IPS-15b (cell line): ENCODE results near the gene CST9.

Experiments used
- H3K27me3 ChIP-seq: one replicate; pipeline ENCODE4 v1.6.1; 2013; ENCODE audit warnings: low read length; ENCODE audit not compliant: control insufficient read depth, insufficient read depth
- H3K36me3 ChIP-seq: one replicate; pipeline ENCODE4 v1.6.1; 2013; ENCODE audit warnings: low read length; ENCODE audit not compliant: control insufficient read depth, insufficient read depth
- H3K4me1 ChIP-seq: one replicate; pipeline ENCODE4 v1.6.1; 2013; ENCODE audit warnings: mild to moderate bottlenecking, low read length; ENCODE audit not compliant: control insufficient read depth, insufficient read depth
- H3K4me3 ChIP-seq: one replicate; pipeline ENCODE4 v1.5.1; 2013; ENCODE audit warnings: low read depth, low read length
- H3K9ac ChIP-seq: one replicate; pipeline ENCODE4 v1.6.1; 2013; ENCODE audit warnings: low read depth, mild to moderate bottlenecking, low read length
- H3K9me3 ChIP-seq: one replicate; pipeline ENCODE4 v1.6.1; 2013; ENCODE audit warnings: mild to moderate bottlenecking, low read length; ENCODE audit not compliant: control insufficient read depth, insufficient read depth

Gene CST9

GRCh38 chr20:23605867-23606651 is at the start of gene CST9:
Gene CST9 (minus strand): TSS chr20:23605917. CDS start chr20:23605864, 53 bp downstream.
- H3K4me3 ChIP-seq = no peak within 1 kb of the TSS
- no peak within 1 kb of the TSS for H3K9ac ChIP-seq
- peaks cover 10% of the 10 kb centered on the region for H3K27me3 ChIP-seq
- H3K9me3 ChIP-seq = no peaks in the 10 kb centered on the region
- no peaks in the 10 kb centered on the region for H3K36me3 ChIP-seq
- peaks cover 2% of the 10 kb centered on the region for H3K4me1 ChIP-seq

- no peaks in the 10 kb centered on the region for H3K27me3 ChIP-seq
- no peaks in the 10 kb centered on the region for H3K4me1 ChIP-seq
- no peak overlapping the region for H3K4me3 ChIP-seq
- no peaks in the 10 kb centered on the region for H3K36me3 ChIP-seq
- no peaks in the 10 kb centered on the region for H3K9me3 ChIP-seq
- H3K9ac ChIP-seq = no peak overlapping the region
Measured at GRCh38 chr20:23654717-23655116, 49.0 kb upstream of the CST9 start.

- H3K4me1 ChIP-seq = no peaks in the 10 kb centered on the region
Measured at GRCh38 chr20:23654000-23654399, 48.3 kb upstream of the CST9 start.

GRCh38 chr20:23653400-23653938 is 47.8 kb upstream of the CST9 start:
- H3K4me1 ChIP-seq = no peaks in the 10 kb centered on the region
- no peaks in the 10 kb centered on the region for H3K27me3 ChIP-seq
- H3K36me3 ChIP-seq = no peaks in the 10 kb centered on the region
- no peak overlapping the region for H3K9ac ChIP-seq
- H3K4me3 ChIP-seq = no peak overlapping the region
- H3K9me3 ChIP-seq = no peaks in the 10 kb centered on the region

More at GRCh38 chr20:23654000-23654399, 48.3 kb upstream of the CST9 start:
- H3K9ac ChIP-seq = no peak overlapping the region
- H3K9me3 ChIP-seq = no peaks in the 10 kb centered on the region
- H3K27me3 ChIP-seq = no peaks in the 10 kb centered on the region
- H3K36me3 ChIP-seq = no peaks in the 10 kb centered on the region
- H3K4me3 ChIP-seq = no peak overlapping the region

GRCh38 chr20:23652926-23653325 is 47.2 kb upstream of the CST9 start:
- Histone ChIP-seq H3K4me3 (no peak overlapping the region), H3K36me3 (no peaks in the 10 kb centered on the region), H3K27me3 (no peaks in the 10 kb centered on the region), H3K9ac (no peak overlapping the region), H3K9me3 (no peaks in the 10 kb centered on the region), H3K4me1 (no peaks in the 10 kb centered on the region)

GRCh38 chr20:23652371-23652770 is 46.7 kb upstream of the CST9 start:
- H3K27me3 ChIP-seq = no peaks in the 10 kb centered on the region
- H3K36me3 ChIP-seq = no peaks in the 10 kb centered on the region
- no peaks in the 10 kb centered on the region for H3K9me3 ChIP-seq
- H3K4me1 ChIP-seq = no peaks in the 10 kb centered on the region
- no peak overlapping the region for H3K4me3 ChIP-seq
- no peak overlapping the region for H3K9ac ChIP-seq

GRCh38 chr20:23651117-23651516 is 45.4 kb upstream of the CST9 start:
- Histone ChIP-seq H3K4me1 (no peaks in the 10 kb centered on the region), H3K9me3 (no peaks in the 10 kb centered on the region), H3K4me3 (no peak overlapping the region), H3K36me3 (no peaks in the 10 kb centered on the region), H3K27me3 (no peaks in the 10 kb centered on the region), H3K9ac (no peak overlapping the region)

GRCh38 chr20:23649830-23650417 is 44.2 kb upstream of the CST9 start:
- H3K9me3 ChIP-seq = no peaks in the 10 kb centered on the region
- no peaks in the 10 kb centered on the region for H3K27me3 ChIP-seq
- no peak overlapping the region for H3K4me3 ChIP-seq
- H3K4me1 ChIP-seq = no peaks in the 10 kb centered on the region
- H3K36me3 ChIP-seq = no peaks in the 10 kb centered on the region
- H3K9ac ChIP-seq = no peak overlapping the region

- H3K9ac ChIP-seq = no peak overlapping the region
- no peaks in the 10 kb centered on the region for H3K4me1 ChIP-seq
- no peaks in the 10 kb centered on the region for H3K9me3 ChIP-seq
- H3K27me3 ChIP-seq = no peaks in the 10 kb centered on the region
- H3K36me3 ChIP-seq = no peaks in the 10 kb centered on the region
- no peak overlapping the region for H3K4me3 ChIP-seq
Measured at GRCh38 chr20:23649242-23649641, 43.5 kb upstream of the CST9 start.

GRCh38 chr20:23647346-23647745 is 41.6 kb upstream of the CST9 start:
- Histone ChIP-seq H3K36me3 (no peaks in the 10 kb centered on the region), H3K4me1 (no peaks in the 10 kb centered on the region), H3K9ac (no peak overlapping the region), H3K9me3 (no peaks in the 10 kb centered on the region), H3K27me3 (no peaks in the 10 kb centered on the region), H3K4me3 (no peak overlapping the region)

GRCh38 chr20:23646106-23646873 is 40.6 kb upstream of the CST9 start:
- H3K36me3 ChIP-seq = no peaks in the 10 kb centered on the region
- no peaks in the 10 kb centered on the region for H3K4me1 ChIP-seq
- H3K27me3 ChIP-seq = no peaks in the 10 kb centered on the region
- H3K9ac ChIP-seq = no peak overlapping the region
- H3K9me3 ChIP-seq = no peaks in the 10 kb centered on the region
- no peak overlapping the region for H3K4me3 ChIP-seq
